GM19099 (cell line): Measurements from ENCODE around the gene MUC13.

ENCODE experiments used
- POLR2A ChIP-seq: IDR thresholded peaks from 3 replicates; pipeline ENCODE4 v1.6.1; 2011; ENCODE audit warnings: low read depth; ENCODE audit not compliant: insufficient read length; ENCODE audit errors: extremely low read depth

MUC13 gene

DNA sequence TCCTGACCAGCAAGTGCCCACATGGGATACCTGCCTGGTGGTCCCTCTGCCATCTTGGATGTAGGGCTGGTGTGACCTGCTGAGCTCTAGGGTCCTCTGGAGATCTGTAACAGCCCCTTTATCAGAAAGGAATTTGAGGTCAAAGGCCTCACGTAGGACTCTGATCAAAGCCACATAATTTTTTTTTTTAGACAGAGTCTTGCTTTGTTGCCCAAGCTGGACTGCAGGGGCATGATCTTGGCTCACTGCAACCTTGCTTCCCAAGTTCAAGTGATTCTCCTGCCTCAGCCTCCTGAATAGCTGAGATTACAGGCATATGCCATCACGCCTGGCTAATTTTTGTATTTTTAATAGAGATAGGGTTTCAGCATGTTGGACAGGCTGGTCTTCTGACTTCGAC is 56.9 kb downstream of the MUC13 start:
- no peak for TF ChIP-seq POLR2A

DNA sequence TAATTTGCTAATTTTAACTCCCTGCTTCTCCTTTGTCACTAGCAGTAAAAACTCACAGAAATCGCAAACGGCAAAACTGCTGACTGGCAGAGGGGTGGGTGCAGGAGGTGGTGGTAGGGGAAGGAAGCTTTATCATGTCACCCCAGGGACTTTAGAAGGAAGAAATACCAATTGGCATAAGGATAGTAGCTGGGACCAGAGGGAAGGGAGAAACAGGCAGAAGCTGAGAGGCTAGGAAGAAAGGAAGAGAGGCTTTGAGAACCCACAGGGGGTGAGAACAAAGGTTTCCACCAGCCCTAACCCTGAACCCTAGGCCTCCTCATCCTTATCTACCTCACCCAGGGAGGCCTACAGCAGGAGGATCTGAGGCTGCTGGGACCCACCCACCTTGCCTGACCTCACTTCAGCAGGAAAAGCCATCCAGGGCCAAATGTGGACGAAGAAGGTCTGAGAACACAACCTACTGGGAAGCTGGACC is 58.1 kb downstream of the MUC13 start:
- no peak for TF ChIP-seq POLR2A

DNA sequence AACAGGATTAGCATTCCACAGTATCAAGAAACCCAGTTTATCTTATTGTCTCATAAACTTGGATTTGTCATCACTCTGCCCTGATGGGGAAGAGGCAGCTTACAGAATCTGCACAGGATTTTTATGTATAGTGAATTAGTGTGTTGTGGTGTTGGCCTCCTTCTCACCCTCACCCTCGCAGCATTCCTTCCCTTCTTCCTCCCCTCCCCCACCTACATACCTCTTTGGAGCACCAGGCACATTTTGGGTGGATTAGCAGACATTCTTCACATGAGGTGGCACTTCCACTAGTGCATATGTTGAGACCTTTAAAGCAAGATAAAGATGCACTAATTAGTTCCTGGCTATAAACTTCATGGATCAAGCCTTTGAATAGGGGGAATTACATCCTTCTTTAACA is 61.3 kb downstream of the MUC13 start:
- no peak for TF ChIP-seq POLR2A

DNA sequence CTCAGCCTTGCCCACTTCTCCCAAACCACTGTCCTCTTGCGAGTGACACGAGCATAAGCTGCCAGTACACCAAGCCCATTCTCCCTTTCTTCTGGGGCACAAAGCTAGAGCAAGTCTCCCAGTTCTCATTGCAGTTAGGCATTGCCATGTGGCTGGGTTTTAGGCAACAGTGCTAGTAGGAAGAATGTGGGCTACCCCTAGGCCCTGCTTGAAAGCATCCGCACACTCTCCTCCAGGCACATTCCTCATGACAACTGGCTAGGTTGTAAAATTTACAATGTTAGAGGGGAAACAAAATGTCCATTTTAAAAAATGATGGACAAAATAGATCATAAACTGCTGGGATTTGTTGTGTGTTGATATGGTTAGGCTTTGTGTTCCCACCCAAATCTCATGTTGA is 67.0 kb downstream of the MUC13 start:
- no peak for TF ChIP-seq POLR2A

DNA sequence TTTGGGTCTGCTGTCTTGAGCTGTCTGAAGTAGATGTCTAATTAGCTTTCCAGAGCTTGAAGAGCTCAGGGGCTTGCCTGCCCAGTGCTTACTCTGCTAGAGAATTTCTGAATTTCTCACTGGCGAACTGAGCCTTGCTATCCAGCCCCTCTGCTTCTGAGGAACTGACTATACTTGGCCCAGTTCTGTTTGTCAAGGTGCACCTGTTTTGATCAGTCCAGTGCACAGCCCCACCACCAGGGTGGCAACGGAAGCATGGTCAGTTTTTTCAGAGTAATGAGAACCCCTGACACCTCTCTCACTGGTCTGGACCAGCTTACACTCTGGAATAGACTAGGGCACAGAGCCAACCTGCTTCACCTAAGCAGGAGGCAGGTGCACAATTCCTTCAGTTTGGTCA is 72.5 kb downstream of the MUC13 start:
- no peak for TF ChIP-seq POLR2A

DNA sequence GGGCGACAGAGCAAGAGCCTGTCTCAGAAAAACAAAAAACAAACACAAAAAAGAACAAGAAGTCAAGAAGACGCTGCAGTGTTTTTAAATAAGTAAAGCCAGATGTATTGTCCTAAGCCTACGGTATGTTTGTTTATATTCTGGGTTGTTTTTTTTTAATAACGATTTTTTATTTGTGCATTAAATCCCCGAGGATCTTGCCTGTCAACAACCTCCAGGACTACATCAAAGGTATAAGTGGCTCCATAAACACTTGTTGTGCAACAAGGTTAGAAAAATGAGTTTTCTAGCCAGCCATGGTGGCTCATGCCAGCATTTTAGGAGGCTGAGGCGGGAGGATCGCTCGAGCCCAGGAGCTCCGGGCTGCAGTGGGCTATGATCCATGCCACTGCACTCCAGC is 73.5 kb downstream of the MUC13 start:
- no peak for TF ChIP-seq POLR2A

DNA sequence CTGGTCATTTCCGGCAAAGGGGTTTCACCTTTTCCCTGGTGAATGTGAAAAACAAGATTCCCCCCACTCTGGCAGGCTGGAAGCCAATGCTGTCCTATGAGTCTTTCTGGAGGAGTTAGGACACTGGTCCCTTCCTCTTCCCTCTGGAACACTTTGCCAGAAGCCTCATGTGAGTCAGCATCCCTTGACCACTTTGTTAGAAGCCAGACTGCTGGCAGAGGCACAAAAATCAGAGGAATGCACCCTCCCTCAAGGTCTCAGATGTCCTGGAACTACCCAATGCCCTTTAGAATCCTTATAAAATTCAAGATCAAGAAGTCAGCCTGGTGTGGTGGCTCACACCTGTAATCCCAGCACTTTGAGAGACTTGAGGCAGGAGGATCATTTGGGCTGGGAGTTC is 74.0 kb downstream of the MUC13 start:
- no peak for TF ChIP-seq POLR2A

DNA sequence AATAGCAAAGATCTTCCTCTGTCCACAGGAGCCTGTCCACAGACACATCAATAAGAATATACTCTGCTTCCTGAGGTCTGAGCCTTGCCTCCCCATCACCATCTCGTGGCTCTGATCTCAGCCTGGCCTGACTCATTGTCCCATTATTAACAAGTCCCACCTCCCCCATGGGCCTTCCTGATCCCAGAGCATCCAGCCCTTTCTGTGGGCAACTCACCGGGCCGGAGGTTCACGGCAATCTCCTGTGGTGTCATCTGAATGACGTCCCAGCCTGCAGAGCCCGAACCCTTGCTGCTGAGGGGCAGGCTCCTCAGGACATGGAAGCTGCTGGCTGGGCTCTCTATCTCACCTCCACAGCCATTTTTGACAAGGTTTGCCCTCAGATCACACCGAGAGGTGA is 75.5 kb downstream of the MUC13 start:
- no peak for TF ChIP-seq POLR2A

DNA sequence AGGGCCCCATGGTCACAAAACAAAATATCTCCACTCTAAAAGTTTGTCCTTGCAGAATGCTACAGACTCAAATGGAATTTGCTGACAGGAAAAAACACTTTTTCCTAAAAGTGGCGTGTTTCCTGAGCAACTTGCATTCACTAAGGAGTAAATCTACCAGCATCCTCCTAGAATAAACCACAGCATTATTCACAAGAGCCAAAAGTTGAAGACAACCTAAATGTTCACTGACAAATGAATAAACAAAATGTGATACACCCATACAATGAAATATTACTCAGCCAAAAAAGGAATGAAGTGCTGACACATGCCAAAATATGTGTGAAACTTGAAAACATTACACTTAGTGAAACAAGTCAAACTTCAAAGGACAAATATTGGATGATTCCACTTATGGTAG is 76.3 kb downstream of the MUC13 start:
- TF ChIP-seq POLR2A = no peak

DNA sequence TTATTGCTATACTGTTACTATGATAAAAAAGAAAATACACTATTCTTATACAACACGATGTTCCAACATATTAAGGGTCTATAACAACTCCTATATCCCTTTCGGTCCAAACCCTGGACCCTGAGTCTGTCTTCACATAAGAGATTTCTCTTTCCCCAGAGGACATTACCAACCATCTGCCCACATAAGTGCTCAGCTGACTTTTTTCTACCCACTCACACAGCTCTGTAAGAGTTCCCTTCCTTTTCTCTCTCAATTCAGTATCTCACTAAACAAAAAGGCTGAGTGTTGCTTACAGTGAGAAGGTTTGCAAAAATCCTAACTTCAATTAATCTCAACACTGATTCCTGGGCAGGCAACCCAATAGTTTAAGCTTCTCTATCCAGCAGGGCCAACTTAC is 77.9 kb downstream of the MUC13 start:
- TF ChIP-seq POLR2A = no peak
